Heart left ventricle (tissue), 16 donors: ENCODE measurements around the gene WNT16. TPM values are rescaled to one million over a fixed set of nuclear protein-coding genes. Genes with fewer than 3 reads are reported as not detected.
"Not testable (repeated sequence)": the region's sequence is repeated elsewhere in the genome, so short reads cannot be mapped to it uniquely, and the experiment has no call there.

Experiments
- ATAC-seq, 4 donors: fragments of 200-7000 bp; cut with Tn5 transposase; one replicate each; pipeline ENCODE4 v1.9.1; 2020 to 2022; ENCODE audit warnings: moderate library complexity in 4 of 4, mild to moderate bottlenecking in 3 of 4, moderate number of reproducible peaks in 1 of 4
- DNase-seq, 5 donors: peaks; one replicate each; pipeline ENCODE4 v3.0.0-alpha.2; 2020
- H3K27ac ChIP-seq, 12 donors: fragments of 200-600 bp; sonication (generic) in 4 of 12; one replicate each; pipeline versions ENCODE4 v1.5.0 to v1.8.0; 2016 to 2022; ENCODE audit warnings: mild to moderate bottlenecking in 2 of 12
- H3K27me3 ChIP-seq, 9 donors: fragments of 200-600 bp; sonication (generic) in 2 of 9; one replicate each; pipeline versions ENCODE4 v1.5.1 to v1.8.0; 2016 to 2022; ENCODE audit warnings: mild to moderate bottlenecking in 3 of 9
- H3K36me3 ChIP-seq, 9 donors: fragments of 200-600 bp; sonication (generic) in 2 of 9; one replicate each; pipeline versions ENCODE4 v1.5.0 to v1.8.0; 2018 to 2022; ENCODE audit warnings: mild to moderate bottlenecking in 2 of 9
- H3K4me1 ChIP-seq, 12 donors: fragments of 200-600 bp; sonication (generic) in 4 of 12; one replicate each; pipeline versions ENCODE4 v1.5.0 to v1.8.0; 2016 to 2022; ENCODE audit warnings: mild to moderate bottlenecking in 3 of 12
- H3K4me3 ChIP-seq, 12 donors: fragments of 200-600 bp; sonication (generic) in 4 of 12; one replicate each; pipeline versions ENCODE4 v1.5.0 to v1.8.0; 2017 to 2022; ENCODE audit warnings: mild to moderate bottlenecking in 9 of 12, moderate library complexity in 4 of 12
- H3K9me3 ChIP-seq, 12 donors: fragments of 200-600 bp; sonication (generic) in 4 of 12; one replicate each; pipeline versions ENCODE4 v1.5.0 to v1.8.0; 2016 to 2022; ENCODE audit warnings: mild to moderate bottlenecking in 1 of 12
- CTCF ChIP-seq, 12 donors: fragments of 200-600 bp; sonication (generic) in 4 of 12; IDR thresholded peaks; one replicate each; pipeline versions ENCODE4 v1.5.0 to v1.8.0; 2018 to 2022; ENCODE audit warnings: antibody characterized with exemption in 12 of 12, mild to moderate bottlenecking in 5 of 12
- POLR2A ChIP-seq, 2 donors: fragments of 450-650 bp; IDR thresholded peaks; one replicate each; pipeline ENCODE4 v1.6.1; 2017; ENCODE audit warnings: antibody characterized with exemption in 2 of 2, mild to moderate bottlenecking in 2 of 2, moderate library complexity in 2 of 2
- WGBS, 4 donors: extraction: QIAGEN DNeasy Blood & Tissue Kit in 2 of 4; methylation state at CpG; one replicate each; pipeline versions ENCODE4 v1.1.5 to v1.1.7; 2013 to 2018; 5-methylcytosine and 5-hydroxymethylcytosine counted together
- intact Hi-C, 10 donors: fragments of 100-400 bp; cut with DNase I; formaldehyde crosslinking; loops; one replicate each; pipeline versions ENCODE4 v1.11.1 to v1.14.2; 2022
- polyA plus RNA-seq, 2 donors: library from polyadenylated mRNA; stranded (reverse); fragments of 200-250 nt; gene quantifications; one replicate each; pipeline ENCODE4 v1.2.3, GENCODE V29; 2013
- total RNA-seq, 9 donors: library from RNA; depleted of rRNA in 2 of 9; stranded (reverse); fragments of >200 nt in 2 of 9; fragmentation: NEBNext Ultra II Directional in 3 of 9; extraction: Animal tissue kit (Norgen Biotek cat#: 25700) in 3 of 9; gene quantifications; one replicate each; pipeline versions ENCODE4 v1.1.0 to v1.2.4, GENCODE V29; 2016 to 2023
- donor health status: ischemic (EF 13 %, LVEDD 7.1; RV severe dilation, severe dysfunction).
- donor health status: healthy with polysubstance abuse.
- donor health status: DM: no; HTN: yes; CAD: no.
- donor health status: DM: no; HTN: no; CAD: no.
- donor health status: ischemic (EF 25% LVEDD 6.9; RV normal size, moderate dysfunction).
- donor health status: ischemic (EF 25% LVEDD 5.7; RV mildly dilated, moderate dysfunction).
- donor health status: healthy.
- donor health status: DM: yes; HTN: yes; CAD: no.
- donor health status: ischemic (EF 35%, LVEDD 5.7; RV mildly dilated, moderate dysfunction).
- donor health status: nonischemic (EF 11% LVEDD 7.7; RV severe dilation, severe dysfunction).
- donor health status: DM: yes; HTN: yes; CAD: no.
- donor health status: PGD.
- donor health status: ischemic (EF 29% LVEDD 5.4; RV normal size, mild dysfunction).
- donor health status: nonischemic (EF 23%, LVEDD 6.1; RV moderate dilation, normal function).

Gene WNT16
- total and polyA plus RNA-seq, 11 donors: 0.19 TPM; not detected in 10

- Histone ChIP-seq H3K4me3 (no peak overlapping the region), H3K9me3 (peaks cover 0 to 7% (median 0%) of the 10 kb centered on the region in 12 donors), H3K4me1 (no peaks in the 10 kb centered on the region), H3K27me3 (no peaks in the 10 kb centered on the region), H3K27ac (no peak overlapping the region), H3K36me3 (no peaks in the 10 kb centered on the region)
- no peak for TF ChIP-seq POLR2A (IDR thresholded peaks at IDR 0.05)
- TF ChIP-seq CTCF (IDR thresholded peaks at IDR 0.05): no peak
- ATAC-seq (no peak), DNase-seq (no peak)
- intact Hi-C loops: no loop called here
- 50 to 63% (median 57%) methylated on average over 4 of the region's 4 CpGs for WGBS, 4 donors
Observed at GRCh38 chr7:121307021-121307574, 21.7 kb upstream of the WNT16 start.

DNA sequence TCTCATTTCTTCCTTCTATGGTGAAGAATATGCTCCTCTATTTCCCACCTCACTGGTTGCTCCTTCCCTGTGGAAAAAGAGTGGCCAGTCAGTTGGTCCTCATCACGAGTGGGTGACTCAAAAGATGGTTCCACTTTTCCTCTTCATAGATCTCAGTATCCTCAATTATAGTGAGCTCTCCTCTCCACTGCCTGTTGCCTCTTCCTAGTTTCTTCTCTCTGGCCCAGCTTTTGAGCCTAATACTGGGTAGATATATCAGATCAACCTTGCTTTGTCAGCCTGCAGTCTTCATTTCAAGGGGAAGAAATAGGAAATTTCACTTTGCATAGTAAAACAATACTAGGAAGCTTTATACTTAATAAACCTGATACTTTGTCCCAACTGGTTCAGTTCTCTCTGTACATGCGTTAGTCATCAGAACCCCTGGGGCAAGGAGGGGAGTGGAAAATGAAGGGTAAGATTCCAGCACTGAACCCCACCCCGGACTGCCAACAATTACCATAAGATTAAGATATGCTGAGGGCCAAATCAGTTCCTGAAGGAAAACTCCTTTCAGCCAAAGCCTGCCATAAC is 15.5 kb upstream of the WNT16 start:
- DNase-seq (no peak), ATAC-seq (no peak)
- TF ChIP-seq POLR2A (IDR thresholded peaks at IDR 0.05): no peak
- Histone ChIP-seq H3K36me3 (no peaks in the 10 kb centered on the region), H3K4me1 (no peaks in the 10 kb centered on the region), H3K27ac (no peak overlapping the region), H3K9me3 (peaks cover 0 to 7% (median 0%) of the 10 kb centered on the region in 12 donors), H3K27me3 (no peaks in the 10 kb centered on the region), H3K4me3 (no peak overlapping the region)
- intact Hi-C loops: no loop called here
- WGBS, 4 donors: 49 to 65% (median 59%) methylated on average over 3 of the region's 3 CpGs

- no peak overlapping the region for H3K4me3 ChIP-seq
- WGBS, 4 donors: 63 to 73% (median 69%) methylated on average over 9 of the region's 9 CpGs
- H3K27me3 ChIP-seq: no peaks in the 10 kb centered on the region
- no peak for TF ChIP-seq POLR2A (IDR thresholded peaks at IDR 0.05)
- no peak for TF ChIP-seq CTCF (IDR thresholded peaks at IDR 0.05)
- intact Hi-C loops: no loop called here
- no peak for ATAC-seq
- peaks cover 0 to 7% (median 0%) of the 10 kb centered on the region in 12 donors for H3K9me3 ChIP-seq
- no peaks in the 10 kb centered on the region for H3K36me3 ChIP-seq
- no peak overlapping the region for H3K27ac ChIP-seq
- no peak for DNase-seq
- H3K4me1 ChIP-seq: no peaks in the 10 kb centered on the region
Observed at GRCh38 chr7:121313793-121314676, 14.8 kb upstream of the WNT16 start.

GRCh38 chr7:121315170-121315569 is 13.6 kb upstream of the WNT16 start:
- intact Hi-C loops, H3K4me3 ChIP-seq, H3K27me3 ChIP-seq, H3K27ac ChIP-seq, H3K4me1 ChIP-seq, DNase-seq, ATAC-seq, H3K36me3 ChIP-seq, H3K9me3 ChIP-seq: not testable (repeated sequence)
- 87 to 94% (median 90%) methylated on average over 2 to 3 of the region's 3 CpGs for WGBS, 4 donors

DNA sequence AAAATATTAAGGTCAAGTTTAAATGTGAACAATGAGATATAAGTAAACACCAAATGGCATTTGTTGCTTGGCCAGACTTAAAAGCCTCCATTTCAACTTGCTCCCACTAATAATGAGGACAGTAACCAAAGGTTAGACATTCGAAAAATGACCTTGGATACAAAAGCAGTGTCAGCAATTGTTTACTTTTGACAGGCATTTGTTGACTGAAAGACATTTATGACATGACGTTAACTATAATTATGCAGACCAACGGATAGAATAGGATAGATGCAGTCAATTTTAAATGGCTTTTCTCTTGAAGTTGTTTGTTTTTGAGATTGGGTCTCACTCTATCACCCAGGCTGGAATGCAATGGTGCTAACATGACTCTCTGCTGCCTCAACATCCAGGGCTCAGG is 6.3 kb upstream of the WNT16 start:
- DNase-seq (no peak), ATAC-seq (no peak)
- intact Hi-C loops: no loop called here
- TF ChIP-seq POLR2A (IDR thresholded peaks at IDR 0.05) (no peak), CTCF (IDR thresholded peaks at IDR 0.05) (no peak)
- Histone ChIP-seq H3K36me3 (no peaks in the 10 kb centered on the region), H3K27ac (no peak overlapping the region), H3K4me1 (no peaks in the 10 kb centered on the region), H3K27me3 (peaks cover 0 to 7% (median 0%) of the 10 kb centered on the region in 9 donors), H3K9me3 (no peaks in the 10 kb centered on the region), H3K4me3 (no peak overlapping the region)
- 77 to 84% (median 81%) methylated on average over 3 of the region's 3 CpGs for WGBS, 4 donors
